Measurements from ENCODE around the gene SCD5. TPM values are rescaled to one million over a fixed set of nuclear protein-coding genes. Genes with fewer than 3 reads are reported as not detected.

SCD5 gene
- total and polyA plus RNA-seq, 2 of the 13 experiments (the other 11 are each of a cell fraction or from before 2014, with no cell fraction given), result not detected

DNA sequence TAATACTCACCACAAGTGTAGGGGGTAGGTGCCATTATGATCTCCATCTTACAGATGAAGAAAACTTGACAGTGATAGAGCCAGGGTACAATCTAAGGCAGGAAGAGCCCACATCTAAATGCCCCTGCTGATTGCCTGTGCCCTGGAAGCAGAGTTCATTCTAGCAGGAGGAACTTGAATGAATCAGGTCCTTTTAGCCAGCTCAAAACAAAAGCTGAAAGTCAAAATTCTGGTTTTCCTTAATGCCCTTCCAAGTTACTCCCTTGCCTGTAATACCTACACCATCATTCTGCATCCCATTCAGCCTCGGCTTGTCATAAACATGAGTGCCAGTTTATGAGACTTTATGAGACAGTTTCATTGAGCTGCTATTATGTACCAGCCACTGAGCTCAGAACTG is 89.6 kb downstream of the SCD5 start (continued):
- TF ChIP-seq, protein P1, sequence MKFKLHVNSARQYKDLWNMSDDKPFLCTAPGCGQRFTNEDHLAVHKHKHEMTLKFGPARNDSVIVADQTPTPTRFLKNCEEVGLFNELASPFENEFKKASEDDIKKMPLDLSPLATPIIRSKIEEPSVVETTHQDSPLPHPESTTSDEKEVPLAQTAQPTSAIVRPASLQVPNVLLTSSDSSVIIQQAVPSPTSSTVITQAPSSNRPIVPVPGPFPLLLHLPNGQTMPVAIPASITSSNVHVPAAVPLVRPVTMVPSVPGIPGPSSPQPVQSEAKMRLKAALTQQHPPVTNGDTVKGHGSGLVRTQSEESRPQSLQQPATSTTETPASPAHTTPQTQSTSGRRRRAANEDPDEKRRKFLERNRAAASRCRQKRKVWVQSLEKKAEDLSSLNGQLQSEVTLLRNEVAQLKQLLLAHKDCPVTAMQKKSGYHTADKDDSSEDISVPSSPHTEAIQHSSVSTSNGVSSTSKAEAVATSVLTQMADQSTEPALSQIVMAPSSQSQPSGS (CRISPR knock-in tag; IDR thresholded peaks at IDR 0.05), result no peak
- TF ChIP-seq ZNF468 (CRISPR knock-in tag; IDR thresholded peaks at IDR 0.05), result no peak
- TF ChIP-seq, protein P2, sequence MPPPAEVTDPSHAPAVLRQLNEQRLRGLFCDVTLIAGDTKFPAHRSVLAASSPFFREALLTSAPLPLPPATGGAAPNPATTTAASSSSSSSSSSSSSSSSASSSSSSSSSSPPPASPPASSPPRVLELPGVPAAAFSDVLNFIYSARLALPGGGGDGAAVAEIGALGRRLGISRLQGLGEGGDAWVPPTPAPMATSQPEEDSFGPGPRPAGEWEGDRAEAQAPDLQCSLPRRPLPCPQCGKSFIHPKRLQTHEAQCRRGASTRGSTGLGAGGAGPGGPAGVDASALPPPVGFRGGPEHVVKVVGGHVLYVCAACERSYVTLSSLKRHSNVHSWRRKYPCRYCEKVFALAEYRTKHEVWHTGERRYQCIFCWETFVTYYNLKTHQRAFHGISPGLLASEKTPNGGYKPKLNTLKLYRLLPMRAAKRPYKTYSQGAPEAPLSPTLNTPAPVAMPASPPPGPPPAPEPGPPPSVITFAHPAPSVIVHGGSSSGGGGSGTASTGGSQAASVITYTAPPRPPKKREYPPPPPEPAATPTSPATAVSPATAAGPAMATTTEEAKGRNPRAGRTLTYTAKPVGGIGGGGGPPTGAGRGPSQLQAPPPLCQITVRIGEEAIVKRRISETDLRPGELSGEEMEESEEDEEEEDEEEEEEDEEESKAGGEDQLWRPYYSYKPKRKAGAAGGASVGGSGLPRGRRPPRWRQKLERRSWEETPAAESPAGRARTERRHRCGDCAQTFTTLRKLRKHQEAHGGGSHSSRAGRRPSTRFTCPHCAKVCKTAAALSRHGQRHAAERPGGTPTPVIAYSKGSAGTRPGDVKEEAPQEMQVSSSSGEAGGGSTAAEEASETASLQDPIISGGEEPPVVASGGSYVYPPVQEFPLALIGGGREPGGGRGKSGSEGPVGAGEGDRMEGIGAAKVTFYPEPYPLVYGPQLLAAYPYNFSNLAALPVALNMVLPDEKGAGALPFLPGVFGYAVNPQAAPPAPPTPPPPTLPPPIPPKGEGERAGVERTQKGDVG (CRISPR knock-in tag; IDR thresholded peaks at IDR 0.05; ENCODE audit: borderline replicate concordance), result no peak
- no peak for TF ChIP-seq JUND (CRISPR knock-in tag; IDR thresholded peaks at IDR 0.05)

GRCh38 chr4:82706349-82707000 is 92.1 kb downstream of the SCD5 start:
- H3K4me1 ChIP-seq (ENCODE audit: insufficient read depth, low read length), result peaks cover 25% of the 10 kb centered on the region
- H3K79me2 ChIP-seq (ENCODE audit: insufficient read depth, low read length), result no peaks in the 10 kb centered on the region
- no peaks in the 10 kb centered on the region for H4K20me1 ChIP-seq (ENCODE audit: insufficient read depth, low read length)
- no peaks in the 10 kb centered on the region for H3K9me3 ChIP-seq (ENCODE audit: low read length)
- ChIA-PET POLR2A (no interaction called here), CTCF (ENCODE audit: low intra/inter-chr PET ratio, low total read pairs) (no interaction called here)
- intact Hi-C loops (cut with micrococcal nuclease; ENCODE audit: unreplicated experiment) (no loop called here), in situ Hi-C loops (cut with HindIII; ENCODE audit: extremely low pct_ligation_motif_present, low pct_unique_long_range_greater_than_20kb) (no loop called here)
- FAIRE-seq, result no peak
- H3K4me2 ChIP-seq (ENCODE audit: low read depth, low read length), result no peak overlapping the region
- H3K27me3 ChIP-seq (ENCODE audit: control insufficient read depth in 1 of 2, insufficient read depth in 2 of 2, low read length in 2 of 2), result peaks cover 0 to 3% of the 10 kb centered on the region in 2 experiments; a peak in 1 of 5 replicates
- DNase-seq (ENCODE audit: low spot score), result no peak
- no peak for ATAC-seq
- TF ChIP-seq, protein P3, sequence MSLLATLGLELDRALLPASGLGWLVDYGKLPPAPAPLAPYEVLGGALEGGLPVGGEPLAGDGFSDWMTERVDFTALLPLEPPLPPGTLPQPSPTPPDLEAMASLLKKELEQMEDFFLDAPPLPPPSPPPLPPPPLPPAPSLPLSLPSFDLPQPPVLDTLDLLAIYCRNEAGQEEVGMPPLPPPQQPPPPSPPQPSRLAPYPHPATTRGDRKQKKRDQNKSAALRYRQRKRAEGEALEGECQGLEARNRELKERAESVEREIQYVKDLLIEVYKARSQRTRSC (CRISPR knock-in tag; IDR thresholded peaks at IDR 0.05; ENCODE audit: low read depth), result no peak
- TF ChIP-seq, protein P4, sequence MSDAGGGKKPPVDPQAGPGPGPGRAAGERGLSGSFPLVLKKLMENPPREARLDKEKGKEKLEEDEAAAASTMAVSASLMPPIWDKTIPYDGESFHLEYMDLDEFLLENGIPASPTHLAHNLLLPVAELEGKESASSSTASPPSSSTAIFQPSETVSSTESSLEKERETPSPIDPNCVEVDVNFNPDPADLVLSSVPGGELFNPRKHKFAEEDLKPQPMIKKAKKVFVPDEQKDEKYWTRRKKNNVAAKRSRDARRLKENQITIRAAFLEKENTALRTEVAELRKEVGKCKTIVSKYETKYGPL (CRISPR knock-in tag; IDR thresholded peaks at IDR 0.05), result no peak
- TF ChIP-seq, protein P5, sequence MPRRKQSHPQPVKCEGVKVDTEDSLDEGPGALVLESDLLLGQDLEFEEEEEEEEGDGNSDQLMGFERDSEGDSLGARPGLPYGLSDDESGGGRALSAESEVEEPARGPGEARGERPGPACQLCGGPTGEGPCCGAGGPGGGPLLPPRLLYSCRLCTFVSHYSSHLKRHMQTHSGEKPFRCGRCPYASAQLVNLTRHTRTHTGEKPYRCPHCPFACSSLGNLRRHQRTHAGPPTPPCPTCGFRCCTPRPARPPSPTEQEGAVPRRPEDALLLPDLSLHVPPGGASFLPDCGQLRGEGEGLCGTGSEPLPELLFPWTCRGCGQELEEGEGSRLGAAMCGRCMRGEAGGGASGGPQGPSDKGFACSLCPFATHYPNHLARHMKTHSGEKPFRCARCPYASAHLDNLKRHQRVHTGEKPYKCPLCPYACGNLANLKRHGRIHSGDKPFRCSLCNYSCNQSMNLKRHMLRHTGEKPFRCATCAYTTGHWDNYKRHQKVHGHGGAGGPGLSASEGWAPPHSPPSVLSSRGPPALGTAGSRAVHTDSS (CRISPR knock-in tag; conservative IDR thresholded peaks at IDR 0.05), result no peak
- TF ChIP-seq RARG (CRISPR knock-in tag; IDR thresholded peaks at IDR 0.05; ENCODE audit: low read depth) (no peak), REL (CRISPR knock-in tag; conservative IDR thresholded peaks at IDR 0.05) (no peak)
- no peak overlapping the region for H3K4me3 ChIP-seq (replicated peaks in 1 of 3; ENCODE audit: insufficient read depth in 1 of 3, low read depth in 2 of 3, low read length in 3 of 3)
- H2AFZ ChIP-seq (ENCODE audit: low read length), result no peak overlapping the region
- H3K36me3 ChIP-seq (replicated peaks in 1 of 2; ENCODE audit: control insufficient read depth in 1 of 2, insufficient read depth in 2 of 2, low read length in 2 of 2), result no peaks in the 10 kb centered on the region
- no TSS peak for BruUV-seq (replicated peaks)
- WGBS (ENCODE audit: low lambda C conversion rate), result 20% methylated on average over 1 of the region's 3 CpGs
- no peak overlapping the region for H3K9ac ChIP-seq (ENCODE audit: insufficient read depth, low read depth, low read length)
- no peak overlapping the region for H3K27ac ChIP-seq (ENCODE audit: extremely low read length, insufficient read depth, low read length)
